ENCODE measurements around the gene PDE10A.

Gene PDE10A

DNA sequence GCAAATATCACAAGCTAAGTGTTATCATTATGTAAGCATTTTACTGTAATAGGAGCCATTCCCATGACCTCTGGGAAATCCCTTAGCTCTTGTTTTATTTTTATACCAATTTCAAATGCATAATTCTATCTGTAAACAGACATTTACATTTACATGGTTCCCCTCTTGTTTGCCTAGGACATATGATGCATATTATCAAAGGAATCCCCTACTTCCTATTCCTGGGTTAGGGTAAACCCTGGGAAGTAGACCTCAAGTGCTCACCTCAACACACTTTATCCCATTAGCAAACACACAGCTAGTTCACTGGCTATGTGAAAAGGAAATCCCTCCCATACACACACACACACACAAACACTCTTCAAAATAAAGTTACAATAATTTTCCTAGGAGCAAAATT, 27.1 kb downstream of the PDE10A start:
- peak overlapping the region; percentile 18 for H3K4me2 ChIP-seq (ENCODE audit: low read length, poor library complexity, severe bottlenecking)
- no peak overlapping the region for H3K14ac ChIP-seq (ENCODE audit: low read length in 2 of 2)
- no peak overlapping the region for H4K91ac ChIP-seq (ENCODE audit: low read length)
- no peaks in the 10 kb centered on the region for H3K36me3 ChIP-seq (ENCODE audit: control insufficient read depth in 1 of 2, insufficient read depth in 2 of 2, low read depth in 1 of 2, low read length in 2 of 2)
- H3K9ac ChIP-seq (ENCODE audit: low read length) = no peak overlapping the region
- H3K4me1 ChIP-seq (ENCODE audit: control insufficient read depth, insufficient read depth, low read depth, low read length) = peaks cover 15% of the 10 kb centered on the region
- H2BK5ac ChIP-seq (ENCODE audit: low read depth, low read length, poor library complexity, severe bottlenecking) = no peak overlapping the region
- H2AK5ac ChIP-seq (ENCODE audit: low read length, severe bottlenecking) = no peak overlapping the region
- H3K18ac ChIP-seq (ENCODE audit: low read depth in 1 of 2, low read length in 2 of 2) = no peak overlapping the region
- no peak overlapping the region for H3K4ac ChIP-seq (ENCODE audit: low read depth in 1 of 2, low read length in 2 of 2)
- no peak overlapping the region for H2BK12ac ChIP-seq (ENCODE audit: low read length in 2 of 2)
- DNase-seq = peak; percentile 38
- H2BK120ac ChIP-seq (ENCODE audit: low read depth, low read length) = no peak overlapping the region
- H3K4me3 ChIP-seq (ENCODE audit: insufficient read depth in 1 of 2, low read depth in 1 of 2, low read length in 2 of 2) = no peak overlapping the region
- no peaks in the 10 kb centered on the region for H3K9me3 ChIP-seq (ENCODE audit: control insufficient read depth, low read length)
- no peak overlapping the region for H4K8ac ChIP-seq (ENCODE audit: low read length)
- no peak overlapping the region for H2BK15ac ChIP-seq (ENCODE audit: low read depth, poor library complexity, severe bottlenecking)
- H3K79me1 ChIP-seq (replicated peaks; ENCODE audit: low read length, poor library complexity, severe bottlenecking) = peaks cover 19% of the 10 kb centered on the region
- H2AFZ ChIP-seq (ENCODE audit: low read depth, low read length) = no peak overlapping the region
- H3K27me3 ChIP-seq (ENCODE audit: control insufficient read depth in 1 of 2, insufficient read depth in 1 of 2, low read length in 2 of 2) = peaks cover 0 to 3% of the 10 kb centered on the region in 2 experiments
- no peak overlapping the region for H3K23ac ChIP-seq (ENCODE audit: low read length in 2 of 2)
- H3K27ac ChIP-seq (ENCODE audit: low read length, poor library complexity, severe bottlenecking) = peak overlapping the region; percentile 94

- peaks cover 17% of the 10 kb centered on the region for H3K4me1 ChIP-seq (ENCODE audit: control insufficient read depth, insufficient read depth, low read depth, low read length)
- H2BK120ac ChIP-seq (ENCODE audit: low read depth, low read length) = no peak overlapping the region
- H3K23ac ChIP-seq (ENCODE audit: low read length in 2 of 2) = no peak overlapping the region
- H3K9ac ChIP-seq (ENCODE audit: low read length) = no peak overlapping the region
- WGBS = 70% methylated on average over 14 of the region's 16 CpGs
- peak overlapping the region; percentile 99 for H2AK5ac ChIP-seq (ENCODE audit: low read length, severe bottlenecking)
- no peak overlapping the region for H3K4me3 ChIP-seq (ENCODE audit: insufficient read depth in 1 of 2, low read depth in 1 of 2, low read length in 2 of 2)
- peak overlapping the region in 1 of 2 experiments; percentile 81 for H3K14ac ChIP-seq (ENCODE audit: low read length in 2 of 2)
- no peaks in the 10 kb centered on the region for H3K36me3 ChIP-seq (ENCODE audit: control insufficient read depth in 1 of 2, insufficient read depth in 2 of 2, low read depth in 1 of 2, low read length in 2 of 2)
- no peak overlapping the region for H2BK15ac ChIP-seq (ENCODE audit: low read depth, poor library complexity, severe bottlenecking)
- H2BK5ac ChIP-seq (ENCODE audit: low read depth, low read length, poor library complexity, severe bottlenecking) = no peak overlapping the region
- H3K27ac ChIP-seq (ENCODE audit: low read length, poor library complexity, severe bottlenecking) = no peak overlapping the region
- peak overlapping the region in 1 of 2 experiments; percentile 73 for H3K18ac ChIP-seq (ENCODE audit: low read depth in 1 of 2, low read length in 2 of 2)
- H3K4me2 ChIP-seq (ENCODE audit: low read length, poor library complexity, severe bottlenecking) = no peak overlapping the region
- no peak overlapping the region for H3K4ac ChIP-seq (ENCODE audit: low read depth in 1 of 2, low read length in 2 of 2)
- no peak overlapping the region for H4K8ac ChIP-seq (ENCODE audit: low read length)
- peaks cover 15% of the 10 kb centered on the region for H3K79me1 ChIP-seq (replicated peaks; ENCODE audit: low read length, poor library complexity, severe bottlenecking)
- DNase-seq = no peak
- H4K91ac ChIP-seq (ENCODE audit: low read length) = no peak overlapping the region
- peak overlapping the region in 1 of 2 experiments; percentile 15 for H2BK12ac ChIP-seq (ENCODE audit: low read length in 2 of 2)
- peaks cover 0 to 3% of the 10 kb centered on the region in 2 experiments for H3K27me3 ChIP-seq (ENCODE audit: control insufficient read depth in 1 of 2, insufficient read depth in 1 of 2, low read length in 2 of 2)
- H2AFZ ChIP-seq (ENCODE audit: low read depth, low read length) = no peak overlapping the region
- H3K9me3 ChIP-seq (ENCODE audit: control insufficient read depth, low read length) = no peaks in the 10 kb centered on the region
These were observed 28.8 kb downstream of the PDE10A start for GRCh38 chr6:165634101-165634880.

DNA sequence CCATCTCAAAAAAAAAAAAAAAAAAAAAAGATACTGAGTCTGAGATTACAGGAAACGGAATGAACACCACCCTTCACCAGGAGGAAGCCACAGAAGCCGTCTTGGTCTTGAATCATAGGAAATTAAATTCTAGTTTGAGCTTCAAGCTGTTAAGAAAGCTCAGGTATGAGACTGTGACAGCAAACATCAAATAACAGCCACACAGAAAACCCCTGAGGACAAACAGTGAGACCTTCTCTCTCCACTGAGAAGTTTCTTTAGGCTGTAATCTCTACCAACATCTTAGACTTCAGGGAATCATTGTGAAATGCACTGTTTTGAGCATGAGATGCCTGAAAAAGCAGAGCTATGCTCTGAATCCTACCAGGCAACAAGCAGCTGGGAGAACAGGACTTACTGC, 30.8 kb downstream of the PDE10A start:
- Histone ChIP-seq H3K14ac (ENCODE audit: low read length in 2 of 2) (no peak overlapping the region), H3K4ac (ENCODE audit: low read depth in 1 of 2, low read length in 2 of 2) (no peak overlapping the region), H2BK120ac (ENCODE audit: low read depth, low read length) (no peak overlapping the region), H3K4me3 (ENCODE audit: insufficient read depth in 1 of 2, low read depth in 1 of 2, low read length in 2 of 2) (no peak overlapping the region), H3K79me1 (replicated peaks; ENCODE audit: low read length, poor library complexity, severe bottlenecking) (peaks cover 18% of the 10 kb centered on the region), H3K9me3 (ENCODE audit: control insufficient read depth, low read length) (no peaks in the 10 kb centered on the region), H2BK12ac (ENCODE audit: low read length in 2 of 2) (no peak overlapping the region), H3K36me3 (ENCODE audit: control insufficient read depth in 1 of 2, insufficient read depth in 2 of 2, low read depth in 1 of 2, low read length in 2 of 2) (no peaks in the 10 kb centered on the region), H3K18ac (ENCODE audit: low read depth in 1 of 2, low read length in 2 of 2) (no peak overlapping the region), H3K4me2 (ENCODE audit: low read length, poor library complexity, severe bottlenecking) (peak overlapping the region; percentile 40), H3K9ac (ENCODE audit: low read length) (no peak overlapping the region), H2AK5ac (ENCODE audit: low read length, severe bottlenecking) (peak overlapping the region; percentile 33), H3K4me1 (ENCODE audit: control insufficient read depth, insufficient read depth, low read depth, low read length) (peaks cover 15% of the 10 kb centered on the region), H3K27me3 (ENCODE audit: control insufficient read depth in 1 of 2, insufficient read depth in 1 of 2, low read length in 2 of 2) (peaks cover 0 to 2% of the 10 kb centered on the region in 2 experiments), H2BK15ac (ENCODE audit: low read depth, poor library complexity, severe bottlenecking) (no peak overlapping the region), H2BK5ac (ENCODE audit: low read depth, low read length, poor library complexity, severe bottlenecking) (no peak overlapping the region), H3K23ac (ENCODE audit: low read length in 2 of 2) (no peak overlapping the region), H4K8ac (ENCODE audit: low read length) (no peak overlapping the region), H4K91ac (ENCODE audit: low read length) (no peak overlapping the region), H2AFZ (ENCODE audit: low read depth, low read length) (no peak overlapping the region), H3K27ac (ENCODE audit: low read length, poor library complexity, severe bottlenecking) (peak overlapping the region; percentile 69)
- DNase-seq = peak; percentile 36
- WGBS = 85% methylated on average over 2 of the region's 2 CpGs

GRCh38 chr6:165630544-165630953, 32.5 kb downstream of the PDE10A start:
- H3K4me1 ChIP-seq (ENCODE audit: control insufficient read depth, insufficient read depth, low read depth, low read length) = peaks cover 15% of the 10 kb centered on the region
- H3K27me3 ChIP-seq (ENCODE audit: control insufficient read depth in 1 of 2, insufficient read depth in 1 of 2, low read length in 2 of 2) = no peaks in the 10 kb centered on the region
- no peak overlapping the region for H2BK12ac ChIP-seq (ENCODE audit: low read length in 2 of 2)
- H3K4me2 ChIP-seq (ENCODE audit: low read length, poor library complexity, severe bottlenecking) = no peak overlapping the region
- no peak overlapping the region for H2BK15ac ChIP-seq (ENCODE audit: low read depth, poor library complexity, severe bottlenecking)
- peaks cover 24% of the 10 kb centered on the region for H3K79me1 ChIP-seq (replicated peaks; ENCODE audit: low read length, poor library complexity, severe bottlenecking)
- H4K91ac ChIP-seq (ENCODE audit: low read length) = no peak overlapping the region
- no peak overlapping the region for H2AFZ ChIP-seq (ENCODE audit: low read depth, low read length)
- no peak overlapping the region for H2BK5ac ChIP-seq (ENCODE audit: low read depth, low read length, poor library complexity, severe bottlenecking)
- no peaks in the 10 kb centered on the region for H3K9me3 ChIP-seq (ENCODE audit: control insufficient read depth, low read length)
- H3K18ac ChIP-seq (ENCODE audit: low read depth in 1 of 2, low read length in 2 of 2) = no peak overlapping the region
- no peak overlapping the region for H3K4me3 ChIP-seq (ENCODE audit: insufficient read depth in 1 of 2, low read depth in 1 of 2, low read length in 2 of 2)
- peak overlapping the region; percentile 55 for H3K27ac ChIP-seq (ENCODE audit: low read length, poor library complexity, severe bottlenecking)
- H3K14ac ChIP-seq (ENCODE audit: low read length in 2 of 2) = no peak overlapping the region
- no peak overlapping the region for H2BK120ac ChIP-seq (ENCODE audit: low read depth, low read length)
- DNase-seq = no peak
- H3K23ac ChIP-seq (ENCODE audit: low read length in 2 of 2) = no peak overlapping the region
- H3K36me3 ChIP-seq (ENCODE audit: control insufficient read depth in 1 of 2, insufficient read depth in 2 of 2, low read depth in 1 of 2, low read length in 2 of 2) = no peaks in the 10 kb centered on the region
- H3K4ac ChIP-seq (ENCODE audit: low read depth in 1 of 2, low read length in 2 of 2) = no peak overlapping the region
- no peak overlapping the region for H3K9ac ChIP-seq (ENCODE audit: low read length)
- H4K8ac ChIP-seq (ENCODE audit: low read length) = no peak overlapping the region
- WGBS = 69% methylated on average over 5 of the region's 6 CpGs
- H2AK5ac ChIP-seq (ENCODE audit: low read length, severe bottlenecking) = no peak overlapping the region
